Loucy (cell line): Measurements from ENCODE around the gene CCR5AS.
"Not testable (repeated sequence)": the region's sequence is repeated elsewhere in the genome, so short reads cannot be mapped to it uniquely, and the experiment has no call there.

Experiments
- CTCF ChIP-seq: fragments of 200-600 bp; sonication (generic); conservative IDR thresholded peaks from 2 replicates; pipeline ENCODE4 v1.5.1; 2014; ENCODE audit warnings: mild to moderate bottlenecking, antibody characterized with exemption, low read length
- EZH2phosphoT487 ChIP-seq: fragments of 200-600 bp; IDR thresholded peaks from 2 replicates; pipeline ENCODE4 v1.6.1; 2018; ENCODE audit warnings: antibody characterized with exemption, mild to moderate bottlenecking, moderate library complexity, borderline replicate concordance

DNA sequence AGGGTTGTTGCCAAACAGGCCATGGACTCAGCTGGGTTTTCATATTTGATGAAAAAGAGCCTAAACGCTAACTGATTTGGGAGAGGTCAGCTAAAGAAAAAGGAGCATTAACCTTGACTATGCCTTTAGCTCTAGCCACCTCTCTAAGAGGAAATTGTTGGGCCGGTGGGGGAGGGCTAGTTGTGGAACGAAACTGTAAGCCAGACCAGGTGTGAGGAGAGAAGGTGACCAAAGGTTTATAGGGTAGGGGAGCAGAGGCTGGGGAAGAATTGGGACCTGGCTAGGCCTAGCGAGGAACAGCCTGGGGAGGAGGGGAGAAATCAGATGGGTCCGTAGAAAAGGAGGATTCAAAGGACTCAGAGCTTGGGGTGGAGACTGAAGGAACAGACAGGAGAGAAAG is 15.3 kb downstream of the CCR5AS start:
- TF ChIP-seq CTCF, EZH2phosphoT487: not testable (repeated sequence)
